SKM-1 (cell line): ENCODE results near the gene EHMT1.
"Not testable (repeated sequence)": the region's sequence is repeated elsewhere in the genome, so short reads cannot be mapped to it uniquely, and the experiment has no call there.

Source experiments
- DNase-seq: peaks from one replicate; lab custom pipeline; 2025; ENCODE audit not compliant: unreplicated experiment; lab: John Stamatoyannopoulos, UW

EHMT1 gene

GRCh38 chr9:137838576-137838975 lies 219.8 kb downstream of the EHMT1 start:
- DNase-seq, result no peak

GRCh38 chr9:137843355-137843754 lies 224.6 kb downstream of the EHMT1 start:
- no peak for DNase-seq

- no peak for DNase-seq
Observed at GRCh38 chr9:137851516-137852267, 232.9 kb downstream of the EHMT1 start.

- DNase-seq, result no peak
Observed at GRCh38 chr9:137853392-137853995, 234.7 kb downstream of the EHMT1 start.

- DNase-seq, result no peak
Observed at GRCh38 chr9:137860361-137860760, 241.6 kb downstream of the EHMT1 start.

- DNase-seq, result no peak
Observed at GRCh38 chr9:137865581-137866145, 246.9 kb downstream of the EHMT1 start.

GRCh38 chr9:137866226-137867141 lies 247.7 kb downstream of the EHMT1 start:
- DNase-seq, result no peak

GRCh38 chr9:137870432-137870831 lies 251.6 kb downstream of the EHMT1 start:
- no peak for DNase-seq

GRCh38 chr9:137872296-137872695 lies 253.5 kb downstream of the EHMT1 start:
- no peak for DNase-seq

GRCh38 chr9:137873408-137873807 lies 254.6 kb downstream of the EHMT1 start:
- DNase-seq, result no peak

- no peak for DNase-seq
Observed at GRCh38 chr9:137873858-137874362, 255.1 kb downstream of the EHMT1 start.

- DNase-seq, result no peak
Observed at GRCh38 chr9:137875354-137875753, 256.5 kb downstream of the EHMT1 start.

GRCh38 chr9:137875846-137876245 lies 257.0 kb downstream of the EHMT1 start:
- DNase-seq, result no peak

GRCh38 chr9:137876269-137876668 lies 257.5 kb downstream of the EHMT1 start:
- DNase-seq, result no peak

GRCh38 chr9:137876781-137877386 lies 258.1 kb downstream of the EHMT1 start:
- DNase-seq, result no peak

- not testable (repeated sequence) for DNase-seq
Observed at GRCh38 chr9:137877506-137878122, 258.8 kb downstream of the EHMT1 start, which contains the start of gene CACNA1B. Gene CACNA1B, plus strand, starts transcription at chr9:137877782. Its CDS starts 152 bp downstream, at chr9:137877934.

GRCh38 chr9:137878146-137878941 lies 259.5 kb downstream of the EHMT1 start:
- no peak for DNase-seq

GRCh38 chr9:137879052-137879451 lies 260.2 kb downstream of the EHMT1 start:
- no peak for DNase-seq

GRCh38 chr9:137879566-137880150 lies 260.9 kb downstream of the EHMT1 start:
- no peak for DNase-seq
